GM18511 (cell line): Measurements from ENCODE around the gene SLC51B.
"Not testable (repeated sequence)": the region's sequence is repeated elsewhere in the genome, so short reads cannot be mapped to it uniquely, and the experiment has no call there.

Source experiments
- ATAC-seq: cut with Tn5 transposase; IDR thresholded peaks from one replicate; pipeline ENCODE4 v1.9.1; 2021; ENCODE audit warnings: mild to moderate bottlenecking, moderate library complexity; ENCODE audit not compliant: unreplicated experiment

SLC51B gene

GRCh38 chr15:65097651-65098263 lies 52.6 kb downstream of the SLC51B start:
- no peak for ATAC-seq

DNA sequence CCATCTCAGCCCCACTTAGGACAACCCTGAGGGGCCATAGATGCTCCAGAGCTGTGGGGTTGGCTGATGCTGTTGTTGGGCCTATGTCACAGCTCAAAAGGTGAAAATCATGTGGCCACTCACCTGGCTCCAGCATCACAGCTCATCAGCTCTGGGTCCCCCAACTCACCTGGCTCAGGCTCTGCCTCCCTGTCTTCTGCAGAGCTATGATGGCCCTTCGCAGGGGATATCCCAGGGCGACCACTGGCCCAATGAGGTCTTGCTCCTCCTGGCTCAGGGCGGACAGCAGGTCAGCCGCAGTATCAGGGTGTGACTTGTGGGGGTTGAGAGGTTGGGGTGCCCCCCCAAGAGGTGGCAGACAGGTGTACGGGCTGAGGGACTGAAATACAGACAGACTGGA lies 54.1 kb downstream of the SLC51B start:
- ATAC-seq: no peak

DNA sequence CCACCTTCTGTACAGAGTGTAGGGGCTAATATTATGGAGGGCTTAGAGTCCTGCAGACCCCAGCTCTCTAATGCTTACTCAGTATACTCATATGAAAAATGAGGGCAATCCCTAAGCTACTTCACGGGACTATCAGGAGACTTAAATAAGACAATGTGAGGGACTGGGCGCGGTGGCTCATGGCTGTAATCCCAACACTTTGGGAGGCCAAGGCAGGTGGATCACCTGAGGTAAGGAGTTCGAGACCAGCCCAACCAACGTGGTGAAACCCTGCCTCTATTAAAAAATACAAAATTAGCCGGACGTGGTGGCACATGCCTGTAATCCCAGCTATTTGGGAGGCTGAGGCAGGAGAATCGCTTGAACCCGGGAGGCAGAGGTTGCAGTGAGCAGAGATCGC lies 54.6 kb downstream of the SLC51B start:
- ATAC-seq: not testable (repeated sequence)

DNA sequence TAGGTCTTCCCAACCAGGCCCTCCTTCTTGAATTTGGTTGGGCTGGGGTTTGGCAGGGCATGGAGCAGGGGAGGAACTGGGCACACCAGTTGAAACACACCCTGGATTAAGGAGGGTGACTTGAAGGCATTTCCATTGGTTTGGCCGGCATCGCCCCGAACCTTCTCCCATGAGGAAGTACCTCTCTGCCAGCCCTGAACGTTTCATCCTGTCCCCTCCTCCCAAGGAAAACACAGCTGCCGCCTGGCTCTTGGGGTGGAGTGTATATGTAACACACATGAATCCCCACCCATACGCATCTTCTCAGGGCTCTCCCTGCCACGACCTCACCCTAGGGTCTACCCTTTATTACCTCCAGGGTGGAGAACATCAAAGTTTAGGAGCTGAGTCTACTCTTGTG lies 55.3 kb downstream of the SLC51B start:
- no peak for ATAC-seq

- no peak for ATAC-seq
Measured at GRCh38 chr15:65101411-65101890, 56.3 kb downstream of the SLC51B start.

DNA sequence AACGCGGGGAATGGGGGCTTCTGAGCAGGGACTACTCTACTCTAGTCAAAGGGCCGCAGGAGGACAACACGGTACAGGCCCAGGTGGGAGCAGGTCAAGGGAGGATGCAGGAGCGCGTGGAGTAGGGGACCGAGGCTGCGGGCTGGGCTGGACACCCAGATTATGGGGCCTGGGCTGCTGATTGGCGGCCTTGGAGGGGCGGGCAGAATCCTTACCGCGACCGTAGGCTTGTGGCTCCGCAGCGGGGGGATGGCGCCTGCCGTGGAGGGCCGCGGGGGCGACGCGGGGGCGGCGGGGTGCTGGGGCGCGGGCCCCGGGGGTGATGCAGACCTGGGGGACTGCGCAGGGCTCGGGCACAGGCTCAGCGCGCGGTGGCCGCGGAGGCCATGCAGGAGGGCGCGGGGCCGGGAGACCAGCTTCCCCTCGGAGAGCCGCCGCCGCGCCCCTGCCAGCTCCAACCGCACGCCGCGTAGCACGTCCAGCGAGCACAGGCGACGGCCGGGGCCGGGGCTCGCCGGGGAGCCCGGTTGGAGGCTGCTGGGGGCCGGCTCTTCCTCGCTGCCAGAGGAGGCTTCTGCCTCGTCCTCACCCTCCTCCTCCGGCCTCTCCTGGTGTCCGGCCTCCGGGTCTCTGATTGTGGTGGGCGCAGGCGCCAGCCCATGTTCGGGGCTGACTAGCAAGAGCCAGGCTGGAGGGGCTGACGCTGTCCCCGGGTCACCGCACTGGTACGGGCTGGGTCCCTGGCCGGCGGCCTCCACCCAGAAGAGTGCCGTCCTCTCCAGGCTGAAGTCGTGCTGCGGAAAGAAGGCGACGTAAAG lies 56.9 kb downstream of the SLC51B start:
- no peak for ATAC-seq

DNA sequence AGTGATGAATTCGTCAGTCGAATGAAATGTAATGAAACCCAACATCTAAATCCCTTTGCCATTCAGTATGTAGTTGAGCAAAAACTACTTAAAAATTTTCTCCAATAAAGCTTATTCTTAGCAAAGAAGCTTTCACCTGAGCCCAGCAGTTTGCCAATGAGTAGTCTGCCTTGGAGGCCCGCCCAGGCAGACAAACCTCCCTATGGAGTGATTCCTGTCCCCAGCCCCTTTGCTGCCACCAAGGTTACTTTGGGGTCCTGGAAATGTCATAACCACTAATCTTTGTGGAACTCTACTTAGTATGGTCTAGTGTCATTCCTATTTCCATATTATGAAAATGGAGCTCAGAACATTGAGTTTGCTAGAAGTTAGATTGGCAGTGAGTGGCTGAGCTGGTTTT lies 57.7 kb downstream of the SLC51B start:
- ATAC-seq: no peak
